MCF 10A (cell line): ENCODE measurements around the gene LRRC45. TPM values are rescaled to one million over a fixed set of nuclear protein-coding genes. Genes with fewer than 3 reads are reported as not detected.

Experiments
- BruUV-seq: library from RNA; stranded (reverse); fragments of 400-500 nt; replicated peaks from 2 replicates; lab custom pipeline; 2021; lab: Mats Ljungman, UMichigan
- CTCF ChIA-PET: fragments of 300-600 bp; sonication (Branson Sonifier 250); formaldehyde crosslinking; extraction: SDS; loops from one replicate; lab custom pipeline; 2021; ENCODE audit warnings: antibody characterized with exemption, inconsistent platforms; lab: Yijun Ruan, JAX
- POLR2A ChIA-PET: fragments of 300-600, 350-650 bp; sonication (Branson Sonifier 250); formaldehyde crosslinking; extraction: SDS; loops from one replicate; lab custom pipeline; 2020; ENCODE audit warnings: antibody characterized with exemption, inconsistent platforms; lab: Yijun Ruan, JAX
- DNase-seq: peaks from one replicate; pipeline ENCODE4 v3.0.0-alpha.2; 2018; ENCODE audit not compliant: unreplicated experiment
- H3K27ac Mint-ChIP-seq: one replicate; pipeline ENCODE4 v1.8.0; 2022; ENCODE audit warnings: mild to moderate bottlenecking, low read depth, mixed read lengths; ENCODE audit not compliant: unreplicated experiment
- H3K27me3 Mint-ChIP-seq: one replicate; pipeline ENCODE4 v1.8.0; 2022; ENCODE audit warnings: mixed read lengths; ENCODE audit not compliant: insufficient read depth, unreplicated experiment
- H3K36me3 Mint-ChIP-seq: one replicate; pipeline ENCODE4 v1.8.0; 2022; ENCODE audit warnings: mild to moderate bottlenecking, moderate library complexity, mixed read lengths; ENCODE audit not compliant: insufficient read depth, unreplicated experiment
- H3K4me1 Mint-ChIP-seq: one replicate; pipeline ENCODE4 v1.8.0; 2022; ENCODE audit warnings: mixed read lengths; ENCODE audit not compliant: insufficient read depth, unreplicated experiment
- H3K4me3 Mint-ChIP-seq: one replicate; pipeline ENCODE4 v1.8.0; 2022; ENCODE audit warnings: mild to moderate bottlenecking, moderate library complexity, mixed read lengths; ENCODE audit not compliant: unreplicated experiment
- H3K9me3 Mint-ChIP-seq: one replicate; pipeline ENCODE4 v1.8.0; 2022; ENCODE audit warnings: mixed read lengths; ENCODE audit not compliant: unreplicated experiment
- CTCF ChIP-seq: fragments of 200-600 bp; IDR thresholded peaks from one replicate; pipeline ENCODE4 v1.8.0; 2022; ENCODE audit warnings: antibody characterized with exemption, mild to moderate bottlenecking; ENCODE audit not compliant: unreplicated experiment
- intact Hi-C: fragments of 100-400 bp; cut with micrococcal nuclease; formaldehyde crosslinking; loops from 2 replicates; pipeline ENCODE4 v1.14.1; 2022
- total RNA-seq: library from RNA; stranded (reverse); gene quantifications from 2 replicates; pipeline ENCODE4 v1.2.3, GENCODE V29; 2022

The LRRC45 gene
- total RNA-seq, 1 experiment from 2014 or later: 3.4 TPM

GRCh38 chr17:82034371-82035011, 11.4 kb downstream of the LRRC45 start:
- no peak for DNase-seq
- ChIA-PET POLR2A (no interaction called here), CTCF (no interaction called here)
- Mint-ChIP-seq H3K4me3 (no peak overlapping the region), H3K9me3 (no peaks in the 10 kb centered on the region), H3K4me1 (no peaks in the 10 kb centered on the region), H3K27ac (no peak overlapping the region), H3K27me3 (no peaks in the 10 kb centered on the region), H3K36me3 (no peaks in the 10 kb centered on the region)
- intact Hi-C loops: loop anchor here (10.0 kb wide), 2 partner anchors 60 to 210 kb away; partner anchors contain the start of gene FASN
- no TSS peak for BruUV-seq
- TF ChIP-seq CTCF: no peak

- intact Hi-C loops: loop anchor here (10.0 kb wide), 2 partner anchors 59 to 209 kb away; partner anchors contain the start of gene FASN
- POLR2A ChIA-PET: interaction anchor here (0.7 kb wide), 1 partner anchor 165 kb away, joined by 3 read pairs; no protein-coding TSS in a partner anchor
These were observed 12.4 kb downstream of the LRRC45 start for GRCh38 chr17:82035488-82035887.

GRCh38 chr17:82035956-82036633, 13.0 kb downstream of the LRRC45 start:
- CTCF ChIA-PET: interaction anchor here (0.6 to 1.2 kb wide), 6 partner anchors 9 to 180 kb away, joined by 3 to 7 read pairs (median 3); no protein-coding TSS in a partner anchor
- Mint-ChIP-seq H3K36me3 (no peaks in the 10 kb centered on the region), H3K4me1 (peaks cover 3% of the 10 kb centered on the region), H3K9me3 (no peaks in the 10 kb centered on the region), H3K27me3 (no peaks in the 10 kb centered on the region), H3K4me3 (peak overlapping the region; percentile 82), H3K27ac (no peak overlapping the region)
- intact Hi-C loops: loop anchor here (10.0 kb wide), 2 partner anchors 59 to 209 kb away; partner anchors contain the start of gene FASN
- BruUV-seq: TSS peak; percentile 72
- no peak for DNase-seq
- POLR2A ChIA-PET: interaction anchor here (0.6 kb wide), 2 partner anchors 262 to 333 kb away, joined by 3 to 4 read pairs; partner anchors contain the start of gene MRPL12
- no peak for TF ChIP-seq CTCF

More at GRCh38 chr17:82035488-82035887, 12.4 kb downstream of the LRRC45 start:
- Mint-ChIP-seq H3K27ac (no peak overlapping the region), H3K9me3 (no peaks in the 10 kb centered on the region), H3K27me3 (no peaks in the 10 kb centered on the region), H3K4me1 (no peaks in the 10 kb centered on the region), H3K36me3 (no peaks in the 10 kb centered on the region), H3K4me3 (peak overlapping the region; percentile 82)
- no peak for DNase-seq
- no peak for TF ChIP-seq CTCF
- CTCF ChIA-PET: interaction anchor here (0.6 kb wide), 1 partner anchor 613 kb away, joined by 3 read pairs; no protein-coding TSS in a partner anchor
- no TSS peak for BruUV-seq

GRCh38 chr17:82036634-82037091, 13.6 kb downstream of the LRRC45 start:
- CTCF ChIA-PET: interaction anchor here (0.6 to 1.2 kb wide), 7 partner anchors 10 to 179 kb away, joined by 3 to 7 read pairs (median 3); no protein-coding TSS in a partner anchor
- peak overlapping the region; percentile 82 for H3K4me3 Mint-ChIP-seq
- BruUV-seq: no TSS peak

More at GRCh38 chr17:82036634-82037091, 13.6 kb downstream of the LRRC45 start:
- Mint-ChIP-seq H3K27ac (no peak overlapping the region), H3K9me3 (no peaks in the 10 kb centered on the region), H3K27me3 (no peaks in the 10 kb centered on the region), H3K36me3 (no peaks in the 10 kb centered on the region), H3K4me1 (peaks cover 8% of the 10 kb centered on the region)
- intact Hi-C loops: loop anchor here (10.0 kb wide), 2 partner anchors 58 to 208 kb away; partner anchors contain the start of gene FASN
- no peak for TF ChIP-seq CTCF
- POLR2A ChIA-PET: interaction anchor here (0.6 to 1.8 kb wide), 2 partner anchors 59 to 333 kb away, joined by 4 to 7 read pairs; partner anchors contain the start of gene MRPL12
- no peak for DNase-seq
